Activated naive CD4-positive, alpha-beta T cell treated with anti-CD3 and anti-CD28 coated beads, Interleukin-2, amount 50 U/mL, for 24 hours (primary cell): Measurements from ENCODE around the gene MIA2.
"Not testable (repeated sequence)": the region's sequence is repeated elsewhere in the genome, so short reads cannot be mapped to it uniquely, and the experiment has no call there.

Experiments
- H3K27ac Mint-ChIP-seq: one replicate; pipeline ENCODE4 v1.8.0; 2021; ENCODE audit warnings: mild to moderate bottlenecking, mixed read lengths
- H3K27me3 Mint-ChIP-seq: one replicate; pipeline ENCODE4 v1.8.0; 2021; ENCODE audit warnings: mixed read lengths
- H3K36me3 Mint-ChIP-seq: one replicate; pipeline ENCODE4 v1.8.0; 2021; ENCODE audit warnings: mixed read lengths
- H3K4me1 Mint-ChIP-seq: one replicate; pipeline ENCODE4 v1.8.0; 2021; ENCODE audit warnings: mixed read lengths
- H3K4me3 Mint-ChIP-seq: one replicate; pipeline ENCODE4 v1.8.0; 2021; ENCODE audit warnings: mild to moderate bottlenecking, mixed read lengths
- H3K9me3 Mint-ChIP-seq: one replicate; pipeline ENCODE4 v1.8.0; 2021; ENCODE audit warnings: mixed read lengths

The MIA2 gene

GRCh38 chr14:39276579-39277114 lies 42.9 kb downstream of the MIA2 start:
- H3K27me3 Mint-ChIP-seq = no peaks in the 10 kb centered on the region
- peaks cover 33% of the 10 kb centered on the region for H3K36me3 Mint-ChIP-seq
- H3K27ac Mint-ChIP-seq = peak overlapping the region; percentile 83
- H3K9me3 Mint-ChIP-seq = peaks cover 6% of the 10 kb centered on the region
- peaks cover 64% of the 10 kb centered on the region for H3K4me1 Mint-ChIP-seq
- no peak overlapping the region for H3K4me3 Mint-ChIP-seq

- H3K9me3 Mint-ChIP-seq = no peaks in the 10 kb centered on the region
- no peaks in the 10 kb centered on the region for H3K27me3 Mint-ChIP-seq
- H3K4me1 Mint-ChIP-seq = peaks cover 51% of the 10 kb centered on the region
- no peak overlapping the region for H3K4me3 Mint-ChIP-seq
- peaks cover 39% of the 10 kb centered on the region for H3K36me3 Mint-ChIP-seq
- H3K27ac Mint-ChIP-seq = peak overlapping the region; percentile 49
Observed at GRCh38 chr14:39279515-39279914, 45.8 kb downstream of the MIA2 start.

- Mint-ChIP-seq H3K36me3 (peaks cover 39% of the 10 kb centered on the region), H3K4me1 (peaks cover 43% of the 10 kb centered on the region)
- H3K4me3 Mint-ChIP-seq, H3K27ac Mint-ChIP-seq, H3K9me3 Mint-ChIP-seq, H3K27me3 Mint-ChIP-seq: not testable (repeated sequence)
Observed at GRCh38 chr14:39280678-39281077, 47.0 kb downstream of the MIA2 start.

GRCh38 chr14:39289523-39289922 lies 55.8 kb downstream of the MIA2 start:
- H3K9me3 Mint-ChIP-seq = no peaks in the 10 kb centered on the region
- H3K27ac Mint-ChIP-seq = no peak overlapping the region
- no peaks in the 10 kb centered on the region for H3K27me3 Mint-ChIP-seq
- H3K4me1 Mint-ChIP-seq = peaks cover 16% of the 10 kb centered on the region
- peaks cover 26% of the 10 kb centered on the region for H3K36me3 Mint-ChIP-seq
- H3K4me3 Mint-ChIP-seq = no peak overlapping the region

- Mint-ChIP-seq H3K27ac (no peak overlapping the region), H3K27me3 (no peaks in the 10 kb centered on the region), H3K9me3 (no peaks in the 10 kb centered on the region), H3K4me3 (no peak overlapping the region), H3K4me1 (peaks cover 16% of the 10 kb centered on the region), H3K36me3 (peaks cover 26% of the 10 kb centered on the region)
Observed at GRCh38 chr14:39291701-39292100, 58.0 kb downstream of the MIA2 start.

- Mint-ChIP-seq H3K4me3 (no peak overlapping the region), H3K27me3 (no peaks in the 10 kb centered on the region), H3K27ac (no peak overlapping the region), H3K36me3 (peaks cover 27% of the 10 kb centered on the region), H3K4me1 (peaks cover 21% of the 10 kb centered on the region), H3K9me3 (no peaks in the 10 kb centered on the region)
Observed at GRCh38 chr14:39293629-39294028, 59.9 kb downstream of the MIA2 start.

GRCh38 chr14:39300389-39300788 lies 66.7 kb downstream of the MIA2 start:
- Mint-ChIP-seq H3K4me1 (peaks cover 11% of the 10 kb centered on the region), H3K36me3 (peaks cover 27% of the 10 kb centered on the region)
- not testable (repeated sequence) for H3K4me3 Mint-ChIP-seq, H3K27ac Mint-ChIP-seq, H3K27me3 Mint-ChIP-seq, H3K9me3 Mint-ChIP-seq

GRCh38 chr14:39302124-39302810 lies 68.6 kb downstream of the MIA2 start:
- no peak overlapping the region for H3K27ac Mint-ChIP-seq
- no peak overlapping the region for H3K4me3 Mint-ChIP-seq
- H3K27me3 Mint-ChIP-seq = no peaks in the 10 kb centered on the region
- peaks cover 11% of the 10 kb centered on the region for H3K4me1 Mint-ChIP-seq
- no peaks in the 10 kb centered on the region for H3K9me3 Mint-ChIP-seq
- H3K36me3 Mint-ChIP-seq = peaks cover 25% of the 10 kb centered on the region

- H3K9me3 Mint-ChIP-seq = no peaks in the 10 kb centered on the region
- H3K27ac Mint-ChIP-seq = no peak overlapping the region
- H3K36me3 Mint-ChIP-seq = peaks cover 22% of the 10 kb centered on the region
- H3K27me3 Mint-ChIP-seq = no peaks in the 10 kb centered on the region
- H3K4me3 Mint-ChIP-seq = no peak overlapping the region
- H3K4me1 Mint-ChIP-seq = peaks cover 8% of the 10 kb centered on the region
Observed at GRCh38 chr14:39303115-39303514, 69.4 kb downstream of the MIA2 start.

- Mint-ChIP-seq H3K4me3 (no peak overlapping the region), H3K27me3 (no peaks in the 10 kb centered on the region), H3K4me1 (peaks cover 3% of the 10 kb centered on the region), H3K27ac (no peak overlapping the region), H3K36me3 (peaks cover 29% of the 10 kb centered on the region), H3K9me3 (no peaks in the 10 kb centered on the region)
Observed at GRCh38 chr14:39307815-39308214, 74.1 kb downstream of the MIA2 start.

GRCh38 chr14:39310051-39310450 lies 76.3 kb downstream of the MIA2 start:
- Mint-ChIP-seq H3K36me3 (peaks cover 21% of the 10 kb centered on the region), H3K27ac (no peak overlapping the region), H3K4me3 (no peak overlapping the region), H3K9me3 (no peaks in the 10 kb centered on the region), H3K4me1 (peaks cover 3% of the 10 kb centered on the region), H3K27me3 (no peaks in the 10 kb centered on the region)

- peaks cover 3% of the 10 kb centered on the region for H3K4me1 Mint-ChIP-seq
- no peak overlapping the region for H3K27ac Mint-ChIP-seq
- no peaks in the 10 kb centered on the region for H3K27me3 Mint-ChIP-seq
- H3K4me3 Mint-ChIP-seq = no peak overlapping the region
- H3K9me3 Mint-ChIP-seq = no peaks in the 10 kb centered on the region
- H3K36me3 Mint-ChIP-seq = peaks cover 9% of the 10 kb centered on the region
Observed at GRCh38 chr14:39315859-39316444, 82.2 kb downstream of the MIA2 start.

- Mint-ChIP-seq H3K9me3 (no peaks in the 10 kb centered on the region), H3K27me3 (no peaks in the 10 kb centered on the region), H3K4me1 (peaks cover 3% of the 10 kb centered on the region), H3K36me3 (peaks cover 9% of the 10 kb centered on the region), H3K4me3 (no peak overlapping the region), H3K27ac (peak overlapping the region; percentile 15)
Observed at GRCh38 chr14:39316830-39317553, 83.3 kb downstream of the MIA2 start.

GRCh38 chr14:39318574-39318973 lies 84.9 kb downstream of the MIA2 start:
- H3K27ac Mint-ChIP-seq = no peak overlapping the region
- H3K36me3 Mint-ChIP-seq = peaks cover 12% of the 10 kb centered on the region
- H3K9me3 Mint-ChIP-seq = no peaks in the 10 kb centered on the region
- no peak overlapping the region for H3K4me3 Mint-ChIP-seq
- peaks cover 3% of the 10 kb centered on the region for H3K4me1 Mint-ChIP-seq
- no peaks in the 10 kb centered on the region for H3K27me3 Mint-ChIP-seq

GRCh38 chr14:39319381-39319780 lies 85.7 kb downstream of the MIA2 start:
- H3K27ac Mint-ChIP-seq = no peak overlapping the region
- no peaks in the 10 kb centered on the region for H3K27me3 Mint-ChIP-seq
- H3K9me3 Mint-ChIP-seq = no peaks in the 10 kb centered on the region
- no peak overlapping the region for H3K4me3 Mint-ChIP-seq
- peaks cover 15% of the 10 kb centered on the region for H3K36me3 Mint-ChIP-seq
- H3K4me1 Mint-ChIP-seq = peaks cover 3% of the 10 kb centered on the region

- Mint-ChIP-seq H3K27ac (no peak overlapping the region), H3K27me3 (no peaks in the 10 kb centered on the region), H3K4me3 (no peak overlapping the region), H3K9me3 (no peaks in the 10 kb centered on the region), H3K36me3 (peaks cover 15% of the 10 kb centered on the region), H3K4me1 (peaks cover 3% of the 10 kb centered on the region)
Observed at GRCh38 chr14:39320318-39320717, 86.6 kb downstream of the MIA2 start.
